Nephron (organoid): Measurements from ENCODE around the gene LMOD2.

Source experiments
- H3K27ac Mint-ChIP-seq, 3 experiments: 2 replicates each; pipeline ENCODE4 v1.8.0; 2020; ENCODE audit warnings: mixed read lengths in 3 of 3, mild to moderate bottlenecking in 2 of 3, moderate library complexity in 1 of 3
- H3K27me3 Mint-ChIP-seq: 2 replicates; pipeline ENCODE4 v1.8.0; 2021; ENCODE audit warnings: low read depth, mild to moderate bottlenecking, moderate library complexity, mixed read lengths
- H3K36me3 Mint-ChIP-seq: 2 replicates; pipeline ENCODE4 v1.8.0; 2020; ENCODE audit warnings: low read depth, mixed read lengths
- H3K4me1 Mint-ChIP-seq: 2 replicates; pipeline ENCODE4 v1.8.0; 2020; ENCODE audit warnings: mixed read lengths
- H3K4me3 Mint-ChIP-seq, 3 experiments: 2 replicates each; pipeline ENCODE4 v1.8.0; 2020; ENCODE audit warnings: mild to moderate bottlenecking in 3 of 3, mixed read lengths in 3 of 3, moderate library complexity in 2 of 3
- H3K9me3 Mint-ChIP-seq: 2 replicates; pipeline ENCODE4 v1.8.0; 2020; ENCODE audit warnings: mixed read lengths
- TF ChIP-seq, protein P1 (sequence below), 3 experiments: fragments of 200-600 bp; sonication (generic); IDR thresholded peaks; one replicate each; pipeline ENCODE4 v1.5.0; 2021; ENCODE audit warnings: antibody characterized with exemption in 3 of 3; ENCODE audit not compliant: unreplicated experiment in 3 of 3

Gene LMOD2

DNA sequence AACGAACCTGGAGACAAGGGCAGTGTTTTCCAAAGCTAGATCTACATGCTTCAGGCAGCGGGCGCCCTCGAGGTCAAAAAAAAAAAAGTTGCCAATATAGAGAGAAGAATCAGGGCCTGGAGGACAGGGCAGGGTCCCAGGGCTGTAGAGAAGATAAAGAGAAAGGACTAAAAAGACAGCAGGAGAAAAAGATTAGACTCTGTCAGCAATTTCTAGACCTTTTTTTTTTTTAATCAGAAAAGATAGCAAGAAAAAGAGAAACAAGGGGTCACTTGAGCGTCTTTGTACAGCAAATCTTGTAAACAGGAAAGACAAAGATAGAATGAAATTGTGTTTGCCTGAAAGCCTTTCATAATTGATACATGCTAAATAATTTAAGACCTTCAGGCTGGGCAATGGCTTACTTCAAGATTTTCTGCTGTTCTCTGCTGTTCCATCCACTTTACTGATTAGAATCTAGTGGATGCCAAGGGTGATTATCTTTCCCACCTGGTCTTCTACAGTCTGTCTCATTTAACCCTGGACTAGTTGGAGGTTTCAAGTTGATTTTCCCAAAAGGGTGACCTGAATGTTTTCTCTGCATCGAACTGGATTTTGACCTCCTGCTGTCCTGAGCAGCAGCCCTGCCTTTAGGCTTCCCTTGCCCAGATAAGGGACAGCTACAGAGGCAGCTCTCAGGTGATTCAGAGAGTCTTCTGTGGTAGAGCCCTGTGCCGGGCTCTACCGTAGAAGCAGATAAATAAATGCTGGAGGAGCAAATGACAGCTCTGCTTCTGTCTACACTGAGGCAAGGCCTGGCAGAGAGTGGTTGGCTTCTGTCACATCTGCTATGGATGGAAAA, 5.1 kb downstream of the LMOD2 start:
- peaks cover 6% of the 10 kb centered on the region for H3K27me3 Mint-ChIP-seq
- H3K4me1 Mint-ChIP-seq, result peaks cover 15% of the 10 kb centered on the region
- H3K27ac Mint-ChIP-seq, result no peak overlapping the region
- TF ChIP-seq, protein P1, sequence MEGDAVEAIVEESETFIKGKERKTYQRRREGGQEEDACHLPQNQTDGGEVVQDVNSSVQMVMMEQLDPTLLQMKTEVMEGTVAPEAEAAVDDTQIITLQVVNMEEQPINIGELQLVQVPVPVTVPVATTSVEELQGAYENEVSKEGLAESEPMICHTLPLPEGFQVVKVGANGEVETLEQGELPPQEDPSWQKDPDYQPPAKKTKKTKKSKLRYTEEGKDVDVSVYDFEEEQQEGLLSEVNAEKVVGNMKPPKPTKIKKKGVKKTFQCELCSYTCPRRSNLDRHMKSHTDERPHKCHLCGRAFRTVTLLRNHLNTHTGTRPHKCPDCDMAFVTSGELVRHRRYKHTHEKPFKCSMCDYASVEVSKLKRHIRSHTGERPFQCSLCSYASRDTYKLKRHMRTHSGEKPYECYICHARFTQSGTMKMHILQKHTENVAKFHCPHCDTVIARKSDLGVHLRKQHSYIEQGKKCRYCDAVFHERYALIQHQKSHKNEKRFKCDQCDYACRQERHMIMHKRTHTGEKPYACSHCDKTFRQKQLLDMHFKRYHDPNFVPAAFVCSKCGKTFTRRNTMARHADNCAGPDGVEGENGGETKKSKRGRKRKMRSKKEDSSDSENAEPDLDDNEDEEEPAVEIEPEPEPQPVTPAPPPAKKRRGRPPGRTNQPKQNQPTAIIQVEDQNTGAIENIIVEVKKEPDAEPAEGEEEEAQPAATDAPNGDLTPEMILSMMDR (IDR thresholded peaks at IDR 0.05; ENCODE audit: unreplicated experiment in 3 of 3), result no peak
- no peak overlapping the region for H3K4me3 Mint-ChIP-seq
- H3K9me3 Mint-ChIP-seq, result peaks cover 3% of the 10 kb centered on the region
- no peaks in the 10 kb centered on the region for H3K36me3 Mint-ChIP-seq

DNA sequence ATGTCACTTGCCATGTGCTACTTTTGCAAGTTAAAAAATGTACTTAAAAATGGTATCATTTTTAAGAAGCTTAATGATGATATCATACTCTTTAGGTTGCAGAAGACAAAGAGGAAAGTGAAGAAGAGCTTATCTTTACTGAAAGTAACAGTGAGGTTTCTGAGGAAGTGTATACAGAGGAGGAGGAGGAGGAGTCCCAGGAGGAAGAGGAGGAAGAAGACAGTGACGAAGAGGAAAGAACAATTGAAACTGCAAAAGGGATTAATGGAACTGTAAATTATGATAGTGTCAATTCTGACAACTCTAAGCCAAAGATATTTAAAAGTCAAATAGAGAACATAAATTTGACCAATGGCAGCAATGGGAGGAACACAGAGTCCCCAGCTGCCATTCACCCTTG, 6.1 kb downstream of the LMOD2 start:
- H3K36me3 Mint-ChIP-seq, result no peaks in the 10 kb centered on the region
- peaks cover 3% of the 10 kb centered on the region for H3K9me3 Mint-ChIP-seq
- peaks cover 16% of the 10 kb centered on the region for H3K4me1 Mint-ChIP-seq
- no peak overlapping the region for H3K4me3 Mint-ChIP-seq
- no peak overlapping the region for H3K27ac Mint-ChIP-seq
- TF ChIP-seq, protein P1 (IDR thresholded peaks at IDR 0.05; ENCODE audit: unreplicated experiment in 3 of 3), result no peak
- peaks cover 3% of the 10 kb centered on the region for H3K27me3 Mint-ChIP-seq

DNA sequence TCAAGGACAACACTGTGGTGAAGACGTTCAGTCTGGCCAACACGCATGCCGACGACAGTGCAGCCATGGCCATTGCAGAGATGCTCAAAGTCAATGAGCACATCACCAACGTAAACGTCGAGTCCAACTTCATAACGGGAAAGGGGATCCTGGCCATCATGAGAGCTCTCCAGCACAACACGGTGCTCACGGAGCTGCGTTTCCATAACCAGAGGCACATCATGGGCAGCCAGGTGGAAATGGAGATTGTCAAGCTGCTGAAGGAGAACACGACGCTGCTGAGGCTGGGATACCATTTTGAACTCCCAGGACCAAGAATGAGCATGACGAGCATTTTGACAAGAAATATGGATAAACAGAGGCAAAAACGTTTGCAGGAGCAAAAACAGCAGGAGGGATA, 6.6 kb downstream of the LMOD2 start:
- Mint-ChIP-seq H3K4me1 (peaks cover 16% of the 10 kb centered on the region), H3K36me3 (no peaks in the 10 kb centered on the region), H3K4me3 (no peak overlapping the region), H3K27me3 (peaks cover 3% of the 10 kb centered on the region), H3K27ac (no peak overlapping the region), H3K9me3 (peaks cover 3% of the 10 kb centered on the region)
- TF ChIP-seq, protein P1 (IDR thresholded peaks at IDR 0.05; ENCODE audit: unreplicated experiment in 3 of 3), result no peak

DNA sequence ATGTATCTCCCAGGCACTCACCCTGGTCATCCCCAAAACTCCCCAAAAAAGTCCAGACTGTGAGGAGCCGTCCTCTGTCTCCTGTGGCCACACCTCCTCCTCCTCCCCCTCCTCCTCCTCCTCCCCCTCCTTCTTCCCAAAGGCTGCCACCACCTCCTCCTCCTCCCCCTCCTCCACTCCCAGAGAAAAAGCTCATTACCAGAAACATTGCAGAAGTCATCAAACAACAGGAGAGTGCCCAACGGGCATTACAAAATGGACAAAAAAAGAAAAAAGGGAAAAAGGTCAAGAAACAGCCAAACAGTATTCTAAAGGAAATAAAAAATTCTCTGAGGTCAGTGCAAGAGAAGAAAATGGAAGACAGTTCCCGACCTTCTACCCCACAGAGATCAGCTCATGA, 7.1 kb downstream of the LMOD2 start:
- H3K4me1 Mint-ChIP-seq, result peaks cover 16% of the 10 kb centered on the region
- no peaks in the 10 kb centered on the region for H3K36me3 Mint-ChIP-seq
- H3K4me3 Mint-ChIP-seq, result no peak overlapping the region
- no peak overlapping the region for H3K27ac Mint-ChIP-seq
- peaks cover 3% of the 10 kb centered on the region for H3K9me3 Mint-ChIP-seq
- TF ChIP-seq, protein P1 (IDR thresholded peaks at IDR 0.05; ENCODE audit: unreplicated experiment in 3 of 3), result no peak
- H3K27me3 Mint-ChIP-seq, result peaks cover 3% of the 10 kb centered on the region

DNA sequence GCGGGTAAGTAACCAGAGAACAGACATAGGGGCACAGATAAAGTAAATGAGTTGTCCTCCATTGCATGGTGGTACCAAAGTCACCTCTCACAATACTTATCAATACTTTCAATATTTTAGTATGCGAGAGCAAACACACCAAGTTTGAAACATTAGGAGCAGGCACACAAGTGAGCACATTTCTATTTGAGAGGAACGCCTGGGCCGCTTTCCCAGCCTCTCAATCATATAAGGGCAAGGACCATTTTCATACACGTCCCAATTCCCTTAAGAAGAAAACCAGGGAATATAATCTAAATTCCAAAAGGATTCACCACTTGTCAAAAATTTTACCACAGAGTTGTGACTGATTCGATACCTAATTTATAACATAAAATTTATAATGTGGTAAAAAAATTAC, 7.5 kb downstream of the LMOD2 start:
- no peaks in the 10 kb centered on the region for H3K36me3 Mint-ChIP-seq
- TF ChIP-seq, protein P1 (IDR thresholded peaks at IDR 0.05; ENCODE audit: unreplicated experiment in 3 of 3), result no peak
- peaks cover 16% of the 10 kb centered on the region for H3K4me1 Mint-ChIP-seq
- no peak overlapping the region for H3K4me3 Mint-ChIP-seq
- H3K27ac Mint-ChIP-seq, result no peak overlapping the region
- H3K27me3 Mint-ChIP-seq, result peaks cover 3% of the 10 kb centered on the region
- peaks cover 3% of the 10 kb centered on the region for H3K9me3 Mint-ChIP-seq

DNA sequence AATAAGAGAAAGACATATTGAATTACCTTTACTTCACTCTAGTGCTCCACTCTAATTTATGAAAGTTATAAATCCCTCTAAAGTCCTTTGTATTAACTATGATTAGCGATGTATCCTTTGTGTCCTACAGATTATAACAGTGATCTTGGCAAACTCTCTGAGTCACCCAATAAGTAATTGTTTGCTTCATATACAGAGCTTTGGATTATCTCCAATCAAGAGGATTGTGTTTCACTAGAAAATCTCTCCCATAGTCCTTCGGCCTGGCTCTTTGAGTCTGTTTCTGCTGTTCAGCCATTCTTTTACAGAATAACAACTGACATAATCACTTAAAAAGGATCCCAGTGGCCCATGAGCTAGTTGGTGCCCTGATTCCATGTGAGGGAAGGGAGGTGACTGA, 9.5 kb downstream of the LMOD2 start:
- peaks cover 14% of the 10 kb centered on the region for H3K4me1 Mint-ChIP-seq
- no peak overlapping the region for H3K4me3 Mint-ChIP-seq
- no peaks in the 10 kb centered on the region for H3K36me3 Mint-ChIP-seq
- TF ChIP-seq, protein P1 (IDR thresholded peaks at IDR 0.05; ENCODE audit: unreplicated experiment in 3 of 3), result no peak
- H3K27ac Mint-ChIP-seq, result no peak overlapping the region
- H3K27me3 Mint-ChIP-seq, result peaks cover 3% of the 10 kb centered on the region
- peaks cover 3% of the 10 kb centered on the region for H3K9me3 Mint-ChIP-seq
